PC-3 (cell line): ENCODE results near the gene CDKL5. TPM values are rescaled to one million over a fixed set of nuclear protein-coding genes. Genes with fewer than 3 reads are reported as not detected.

Experiments
- ATAC-seq: fragments of 200-7000 bp; cut with Tn5 transposase; 2 replicates; pipeline ENCODE4 v1.9.1; 2020; ENCODE audit warnings: mild to moderate bottlenecking, moderate library complexity
- BruUV-seq: library from RNA; stranded (reverse); fragments of 400-500 nt; replicated peaks from 2 replicates; lab custom pipeline; 2021; lab: Mats Ljungman, UMichigan
- CTCF ChIA-PET: fragments of 300-600 bp; sonication (Branson Sonifier 250); formaldehyde crosslinking; loops from one replicate; lab custom pipeline; 2022; ENCODE audit warnings: antibody characterized with exemption; lab: Charles Lee
- POLR2A ChIA-PET: fragments of 300-600 bp; sonication (Branson Sonifier 250); formaldehyde crosslinking; loops from one replicate; lab custom pipeline; 2022; ENCODE audit warnings: antibody characterized with exemption; ENCODE audit not compliant: unreplicated experiment; lab: Charles Lee
- DNase-seq: peaks from one replicate; pipeline ENCODE4 v3.0.0-alpha.2; 2015
- H2AFZ ChIP-seq: fragments of 300-600 bp; sonication (generic); 2 replicates; pipeline ENCODE4 v1.6.0; 2016; ENCODE audit warnings: antibody characterized with exemption, low read length
- H3F3A ChIP-seq: fragments of 300-600 bp; sonication (generic); one replicate; pipeline ENCODE4 v1.6.0; 2017; ENCODE audit warnings: antibody characterized with exemption, low read length, control low read depth, mild to moderate bottlenecking; ENCODE audit not compliant: unreplicated experiment
- H3K27ac ChIP-seq: fragments of 300-600 bp; sonication (generic); 2 replicates; pipeline ENCODE4 v1.5.1; 2016; ENCODE audit warnings: mild to moderate bottlenecking, low read length
- H3K27me3 ChIP-seq: fragments of 300-600 bp; sonication (generic); 2 replicates; pipeline ENCODE4 v1.6.1; 2016; ENCODE audit warnings: low read length, mixed read lengths
- H3K36me3 ChIP-seq: fragments of 300-600 bp; sonication (generic); 2 replicates; pipeline ENCODE4 v1.6.1; 2016; ENCODE audit warnings: low read depth, mixed run types, low read length, mixed read lengths
- H3K4me1 ChIP-seq: fragments of 300-600 bp; sonication (generic); 2 replicates; pipeline ENCODE4 v1.5.1; 2016; ENCODE audit warnings: low read length; ENCODE audit not compliant: insufficient read depth
- H3K4me2 ChIP-seq: fragments of 300-600 bp; sonication (generic); 2 replicates; pipeline ENCODE4 v1.6.0; 2016; ENCODE audit warnings: low read length
- H3K4me3 ChIP-seq: fragments of 300-600 bp; sonication (generic); 2 replicates; pipeline ENCODE4 v1.5.1; 2016; ENCODE audit warnings: mild to moderate bottlenecking, low read length, mixed read lengths
- H3K79me2 ChIP-seq: fragments of 300-600 bp; sonication (generic); 2 replicates; pipeline ENCODE4 v1.6.1; 2017; ENCODE audit warnings: low read length, mixed read lengths
- H3K9ac ChIP-seq: fragments of 300-600 bp; sonication (generic); 2 replicates; pipeline ENCODE4 v1.6.0; 2016; ENCODE audit warnings: mild to moderate bottlenecking, low read length
- H3K9me2 ChIP-seq: fragments of 300-600 bp; sonication (generic); replicated peaks from 2 replicates; pipeline ENCODE4 v1.6.1; 2016; ENCODE audit warnings: mixed run types, low read length, mixed read lengths
- H3K9me3 ChIP-seq: fragments of 300-600 bp; sonication (generic); 2 replicates; pipeline ENCODE4 v1.6.1; 2016; ENCODE audit warnings: low read length, mixed read lengths
- H4K20me1 ChIP-seq: fragments of 300-600 bp; sonication (generic); 2 replicates; pipeline ENCODE4 v1.6.1; 2016; ENCODE audit warnings: low read length, mixed read lengths
- CTCF ChIP-seq: fragments of 300-600 bp; sonication (generic); conservative IDR thresholded peaks from 2 replicates; pipeline ENCODE4 v1.5.1; 2017; ENCODE audit warnings: antibody characterized with exemption, low read depth, mild to moderate bottlenecking, low read length
- EZH2 ChIP-seq: fragments of 300-600 bp; sonication (generic); IDR thresholded peaks from one replicate; pipeline ENCODE4 v1.6.1; 2017; ENCODE audit warnings: antibody characterized with exemption, mild to moderate bottlenecking, low read length; ENCODE audit not compliant: unreplicated experiment
- EZH2phosphoT487 ChIP-seq: fragments of 300-600 bp; sonication (generic); IDR thresholded peaks from 2 replicates; pipeline ENCODE4 v1.6.1; 2018; ENCODE audit warnings: mild to moderate bottlenecking, antibody characterized with exemption, low read length, borderline replicate concordance
- intact Hi-C: fragments of 100-400 bp; cut with micrococcal nuclease; formaldehyde crosslinking; loops from 2 replicates; pipeline ENCODE4 v1.9.0; 2023
- total RNA-seq: library from RNA; depleted of rRNA; stranded (reverse); fragments of >200 nt; gene quantifications from 2 replicates; pipeline ENCODE4 v1.2.3, GENCODE V29; 2014

Gene CDKL5
- total RNA-seq, 1 experiment from 2014 or later, result 2.9 TPM

GRCh38 chrX:18676470-18676869, 251.1 kb downstream of the CDKL5 start:
- Histone ChIP-seq H4K20me1 (no peaks in the 10 kb centered on the region), H3K27ac (no peak overlapping the region), H3K4me1 (peaks cover 4% of the 10 kb centered on the region; the same call in 1 of the 2 replicates), H3K9ac (no peak overlapping the region), H3K79me2 (no peaks in the 10 kb centered on the region), H3K9me2 (no peaks in the 10 kb centered on the region), H3K36me3 (no peaks in the 10 kb centered on the region), H3F3A (no peaks in the 10 kb centered on the region), H3K4me3 (no peak overlapping the region), H2AFZ (no peak overlapping the region), H3K9me3 (no peaks in the 10 kb centered on the region), H3K27me3 (no peaks in the 10 kb centered on the region), H3K4me2 (no peak overlapping the region)
- intact Hi-C loops, result no loop called here
- BruUV-seq, result no TSS peak
- ChIA-PET POLR2A (no interaction called here), CTCF (interaction anchor here (0.8 kb wide), 1 partner anchor 27 kb away, joined by 3 read pairs; no protein-coding TSS in a partner anchor)
- no peak for TF ChIP-seq EZH2phosphoT487
- TF ChIP-seq CTCF, result no peak
- no peak for TF ChIP-seq EZH2
- no peak for ATAC-seq
- no peak for DNase-seq

- Histone ChIP-seq H3K79me2 (no peaks in the 10 kb centered on the region), H3K27me3 (no peaks in the 10 kb centered on the region), H3K27ac (no peak overlapping the region), H3K9me2 (no peaks in the 10 kb centered on the region), H3K9ac (no peak overlapping the region), H4K20me1 (no peaks in the 10 kb centered on the region), H3K36me3 (no peaks in the 10 kb centered on the region), H3K4me1 (peaks cover 4% of the 10 kb centered on the region; the same call in 1 of the 2 replicates), H3K4me2 (no peak overlapping the region), H3K9me3 (no peaks in the 10 kb centered on the region), H2AFZ (no peak overlapping the region), H3F3A (no peaks in the 10 kb centered on the region), H3K4me3 (no peak overlapping the region)
- ATAC-seq (no peak), DNase-seq (no peak)
- TF ChIP-seq CTCF (no peak), EZH2 (no peak), EZH2phosphoT487 (no peak)
- no TSS peak for BruUV-seq
- ChIA-PET POLR2A (no interaction called here), CTCF (interaction anchor here (0.6 to 0.8 kb wide), 2 partner anchors 26 to 134 kb away, joined by 3 to 4 read pairs; no protein-coding TSS in a partner anchor)
- intact Hi-C loops, result no loop called here
These were observed 251.9 kb downstream of the CDKL5 start for GRCh38 chrX:18677161-18677869.

GRCh38 chrX:18681996-18682395, 256.6 kb downstream of the CDKL5 start:
- POLR2A ChIA-PET, result no interaction called here
- no peak for DNase-seq
- Histone ChIP-seq H2AFZ (no peak overlapping the region), H3K4me1 (no peaks in the 10 kb centered on the region), H3F3A (no peaks in the 10 kb centered on the region), H3K27me3 (no peaks in the 10 kb centered on the region), H3K4me3 (no peak overlapping the region), H3K27ac (no peak overlapping the region), H4K20me1 (no peaks in the 10 kb centered on the region), H3K9me2 (no peaks in the 10 kb centered on the region), H3K4me2 (no peak overlapping the region), H3K9ac (no peak overlapping the region), H3K9me3 (no peaks in the 10 kb centered on the region), H3K36me3 (no peaks in the 10 kb centered on the region), H3K79me2 (no peaks in the 10 kb centered on the region)
- no peak for ATAC-seq
- no peak for TF ChIP-seq EZH2
- no peak for TF ChIP-seq CTCF
- no peak for TF ChIP-seq EZH2phosphoT487
- intact Hi-C loops, result no loop called here
- no TSS peak for BruUV-seq
- CTCF ChIA-PET, result no interaction called here
